NCI-H2227 (cell line): ENCODE results near the gene SFTPB.

ENCODE experiments used
- DNase-seq: peaks from one replicate; lab custom pipeline; 2025; ENCODE audit not compliant: unreplicated experiment; lab: John Stamatoyannopoulos, UW

Gene SFTPB

GRCh38 chr2:85702800-85703199 lies 34.8 kb upstream of the SFTPB start:
- DNase-seq: no peak

DNA sequence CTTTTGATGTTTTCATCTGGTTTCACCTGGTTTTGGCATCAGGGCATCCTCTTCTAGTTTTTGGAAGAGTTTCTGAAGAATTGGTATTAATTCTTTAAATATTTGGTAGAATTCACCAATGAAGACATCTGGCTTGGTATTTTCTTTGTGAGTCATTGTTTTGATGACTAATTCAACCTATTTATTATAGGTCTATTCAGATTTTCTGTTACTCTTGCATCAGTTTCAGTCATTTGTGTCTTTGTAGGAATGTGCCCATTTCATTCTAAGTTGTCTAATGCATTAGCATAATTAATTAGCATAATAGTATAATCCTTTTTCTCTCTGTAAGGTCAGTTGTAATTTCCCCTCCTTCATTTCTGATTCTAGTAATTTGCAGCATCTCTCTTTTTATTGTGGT lies 34.2 kb upstream of the SFTPB start:
- no peak for DNase-seq

DNA sequence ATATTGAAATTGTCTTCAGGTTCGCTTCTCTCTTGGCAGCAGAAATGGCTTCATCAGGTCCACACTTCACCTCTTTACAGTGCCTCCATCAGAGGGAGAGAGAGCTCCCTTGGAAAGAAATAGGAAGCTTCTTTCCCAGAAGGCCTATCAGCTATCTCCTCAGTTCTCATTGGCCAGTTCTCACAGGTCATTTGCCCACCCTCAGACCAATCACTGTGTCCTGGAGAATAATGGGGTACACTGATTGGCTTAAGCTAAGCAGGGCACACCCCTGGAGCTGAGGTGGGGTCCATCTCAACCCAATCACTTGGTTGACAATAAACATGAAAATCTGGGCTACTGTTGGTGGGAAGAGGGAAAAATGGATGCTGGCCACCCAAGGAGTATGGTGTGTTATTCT lies 31.3 kb upstream of the SFTPB start:
- no peak for DNase-seq

GRCh38 chr2:85698880-85699254 lies 30.9 kb upstream of the SFTPB start:
- DNase-seq: no peak

DNA sequence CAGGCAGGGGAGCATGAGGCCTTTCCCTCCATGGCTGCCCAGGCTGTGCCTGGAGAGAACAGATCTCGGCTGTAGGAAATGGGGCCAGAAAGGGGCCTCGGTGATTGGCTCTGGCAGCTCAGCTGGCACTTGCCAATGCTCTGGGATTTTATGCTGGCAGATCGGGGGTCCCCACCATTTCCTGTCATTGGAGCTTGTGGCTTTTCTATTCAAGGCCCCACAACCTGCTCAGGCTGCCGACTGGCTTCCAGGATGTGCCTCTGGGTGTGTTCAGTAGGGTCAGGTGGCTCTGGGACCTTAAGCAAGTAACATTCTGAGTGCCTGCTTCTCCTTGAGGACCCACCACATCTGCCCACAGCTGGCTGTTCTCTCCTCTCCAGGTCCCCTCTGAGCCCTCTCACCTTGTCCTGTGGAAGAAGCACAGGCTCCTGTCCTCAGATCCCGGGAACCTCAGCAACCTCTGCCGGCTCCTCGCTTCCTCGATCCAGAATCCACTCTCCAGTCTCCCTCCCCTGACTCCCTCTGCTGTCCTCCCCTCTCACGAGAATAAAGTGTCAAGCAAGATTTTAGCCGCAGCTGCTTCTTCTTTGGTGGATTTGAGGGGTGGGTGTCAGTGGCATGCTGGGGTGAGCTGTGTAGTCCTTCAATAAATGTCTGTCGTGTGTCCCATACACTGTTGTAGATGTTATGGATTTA lies 30.3 kb upstream of the SFTPB start:
- DNase-seq: no peak

DNA sequence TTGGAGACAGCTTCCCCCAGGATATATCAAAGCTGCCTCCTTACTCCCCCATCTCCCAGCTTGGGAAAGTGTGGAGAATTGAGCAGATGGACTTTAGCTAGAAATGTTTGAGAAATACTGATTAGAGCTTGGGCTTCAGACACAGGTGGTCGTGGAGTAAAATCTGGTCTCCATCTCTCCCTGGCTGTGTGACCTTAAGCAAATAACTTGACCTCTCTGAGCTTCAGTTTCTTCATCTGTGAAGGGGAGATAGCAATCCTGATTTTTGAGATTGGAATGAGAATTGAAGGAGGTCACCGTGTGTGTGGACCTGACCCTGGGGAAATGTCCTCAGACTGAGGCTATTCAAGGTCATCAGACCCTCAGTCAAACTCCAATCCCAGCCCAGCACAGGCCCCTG lies 29.7 kb upstream of the SFTPB start:
- no peak for DNase-seq

- no peak for DNase-seq
These were observed 29.1 kb upstream of the SFTPB start for GRCh38 chr2:85697096-85697495.

- DNase-seq: no peak
These were observed 28.0 kb upstream of the SFTPB start for GRCh38 chr2:85695691-85696668.

- no peak for DNase-seq
These were observed 27.1 kb upstream of the SFTPB start for GRCh38 chr2:85695121-85695520.

- DNase-seq: no peak
These were observed 26.3 kb upstream of the SFTPB start, which contains the start of gene GNLY for GRCh38 chr2:85694052-85695025. Gene GNLY, plus strand, starts transcription at chr2:85694358. Its CDS starts 61 bp downstream, at chr2:85694419.

DNA sequence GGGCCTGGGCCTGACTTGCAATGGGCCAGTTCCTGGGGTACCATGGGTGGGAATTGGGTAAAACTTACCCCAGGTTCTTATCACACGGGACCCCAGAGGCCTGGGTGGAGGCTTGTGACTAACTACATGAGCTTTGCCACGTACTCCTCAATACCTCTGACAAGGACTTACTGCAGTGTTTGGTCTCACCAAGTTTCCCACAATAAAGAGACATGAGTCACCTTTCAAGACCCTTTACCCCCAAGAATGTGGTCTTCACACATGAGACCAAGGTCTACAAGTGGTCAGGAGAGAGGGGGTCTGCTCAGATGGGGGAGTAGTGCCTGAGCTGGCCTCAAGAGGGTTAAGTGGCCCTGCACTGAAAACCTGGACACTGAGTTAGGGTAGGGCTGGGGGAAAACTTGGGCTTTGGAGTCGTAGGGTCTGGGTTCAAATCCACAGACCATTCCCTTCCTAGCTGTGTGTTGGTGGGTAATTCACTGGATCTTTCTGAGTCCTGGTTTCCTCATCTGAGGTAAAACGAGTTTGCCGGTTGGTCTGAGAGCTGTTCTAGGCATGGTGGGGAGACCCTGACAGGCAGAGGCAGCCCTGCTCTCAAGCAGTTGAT lies 24.1 kb upstream of the SFTPB start:
- no peak for DNase-seq

GRCh38 chr2:85690932-85691331 lies 22.9 kb upstream of the SFTPB start:
- DNase-seq: no peak

GRCh38 chr2:85684806-85685205 lies 16.8 kb upstream of the SFTPB start:
- no peak for DNase-seq

DNA sequence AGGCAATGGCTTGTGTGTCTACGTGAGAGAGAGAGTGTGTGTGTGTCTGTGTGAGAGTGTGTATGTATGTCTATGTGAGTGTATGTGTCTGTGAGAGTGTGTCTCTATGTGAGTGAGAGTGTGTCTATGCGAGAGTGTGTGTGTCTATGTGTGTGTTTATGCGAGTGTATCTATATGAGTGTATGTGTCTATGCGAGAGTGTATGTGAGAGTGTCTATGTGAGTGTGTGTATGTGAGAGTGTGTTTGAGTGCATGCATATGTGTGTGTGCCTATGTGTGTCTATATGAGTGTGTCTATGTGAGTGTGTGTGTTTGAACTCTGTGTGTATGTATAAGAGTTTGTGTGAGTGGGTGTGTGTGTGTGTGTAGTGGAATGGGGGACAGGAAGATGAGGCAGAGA lies 16.4 kb upstream of the SFTPB start:
- DNase-seq: no peak

- DNase-seq: no peak
These were observed 14.4 kb upstream of the SFTPB start for GRCh38 chr2:85682378-85682777.

DNA sequence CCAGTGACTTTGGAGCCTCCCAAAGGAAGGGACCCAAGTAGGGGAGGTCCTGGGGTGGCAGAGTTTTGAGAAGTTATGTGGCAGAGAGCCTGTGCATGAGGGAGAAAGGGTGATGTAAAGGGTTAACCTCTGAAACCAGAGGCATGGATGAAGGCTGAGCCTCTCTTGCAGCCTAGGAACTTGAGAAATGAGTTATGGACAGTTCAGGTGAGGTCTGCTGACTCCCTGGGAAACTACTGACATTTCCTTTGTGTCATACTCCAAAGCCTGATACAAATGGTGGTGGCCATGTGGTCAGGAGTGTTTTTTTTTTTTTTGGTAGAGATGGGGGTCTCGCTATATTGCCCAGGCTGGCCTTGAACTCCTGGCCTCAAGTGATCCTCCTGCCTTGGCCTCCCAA lies 13.8 kb upstream of the SFTPB start:
- no peak for DNase-seq

DNA sequence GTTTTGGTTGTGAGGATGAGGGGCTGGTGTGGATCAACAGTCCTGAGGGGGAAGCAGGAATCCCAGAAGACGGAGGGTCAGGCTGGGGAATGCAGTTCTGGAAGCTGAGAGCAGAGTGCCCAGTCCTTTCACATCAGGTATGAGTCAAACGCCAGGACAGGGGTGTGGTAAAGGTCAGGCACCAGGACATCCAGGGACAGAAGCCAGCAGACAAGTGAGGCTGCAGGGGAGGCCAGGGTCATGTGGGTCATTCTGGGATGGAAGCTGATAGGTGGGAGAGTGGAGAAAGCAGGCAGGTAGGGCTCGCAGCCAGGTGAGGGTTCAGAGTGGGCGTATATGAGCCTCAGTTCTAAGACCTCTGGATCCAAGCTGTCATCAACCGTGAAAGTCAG lies 13.4 kb upstream of the SFTPB start:
- DNase-seq: no peak

DNA sequence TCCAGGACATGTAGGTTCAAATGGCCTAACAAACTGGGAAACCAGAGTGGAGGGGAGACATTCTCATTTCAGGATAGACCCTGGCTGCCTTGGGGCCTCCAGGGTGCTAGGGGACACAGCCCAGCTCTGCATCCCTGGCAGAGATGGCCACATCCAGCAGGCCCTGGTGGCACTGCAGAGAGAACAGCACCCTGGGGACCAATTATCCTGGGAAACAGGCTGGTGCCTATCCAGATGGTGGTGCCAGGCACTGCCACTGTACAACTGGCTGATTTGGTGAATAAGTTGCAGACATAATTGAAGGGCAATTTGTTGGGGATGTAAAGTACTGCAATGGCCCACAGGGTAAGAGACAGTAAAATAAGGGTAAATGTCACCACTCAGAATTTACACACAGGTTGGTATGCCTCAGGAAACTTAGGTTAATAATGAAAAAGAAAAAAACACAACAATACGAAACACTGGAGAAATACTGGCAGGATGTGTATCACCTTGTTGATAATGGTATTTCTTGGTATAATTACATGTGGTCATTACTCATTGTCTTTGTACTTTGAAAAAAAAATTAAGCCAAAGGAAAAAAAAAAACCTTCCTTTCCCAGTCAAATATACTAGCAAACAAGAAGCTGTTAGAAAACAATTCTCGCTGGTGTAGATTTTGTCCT lies 12.8 kb upstream of the SFTPB start:
- no peak for DNase-seq

GRCh38 chr2:85678794-85679672 lies 11.0 kb upstream of the SFTPB start:
- DNase-seq: peak; percentile 83
